H1 (cell line): ENCODE results near the gene SERGEF. TPM values are rescaled to one million over a fixed set of nuclear protein-coding genes. Genes with fewer than 3 reads are reported as not detected.

Experiments used
- CTCF ChIA-PET: fragments of 300-600 bp; sonication (Branson Sonifier 250); formaldehyde crosslinking; loops from one replicate; lab custom pipeline; 2021; ENCODE audit not compliant: partially characterized antibody; lab: Charles Lee
- POLR2A ChIA-PET: fragments of 300-600 bp; sonication (Branson Sonifier 250); formaldehyde crosslinking; loops from one replicate; lab custom pipeline; 2021; ENCODE audit warnings: inconsistent platforms; ENCODE audit not compliant: partially characterized antibody; lab: Charles Lee
- DNase-seq, 2 experiments: peaks; one replicate each; pipeline versions ENCODE4 v3.0.0 to v3.0.0-alpha.2; 2010 to 2022; ENCODE audit warnings: low spot score in 2 of 2, low read depth in 1 of 2, mixed read lengths in 1 of 2
- FAIRE-seq: peaks from 2 replicates; lab custom pipeline; 2011; peaks lifted over from hg19 to GRCh38; lab: Jason Lieb, UNC
- H2AFZ ChIP-seq: 2 replicates; pipeline ENCODE4 v1.8.1; 2012; ENCODE audit warnings: low read length, inconsistent platforms
- H2AK5ac ChIP-seq: 2 replicates; pipeline ENCODE4 v1.6.1; 2013; ENCODE audit warnings: low read depth, low read length
- H2BK120ac ChIP-seq: replicated peaks from 2 replicates; pipeline ENCODE3; 2013; ENCODE audit warnings: low read depth, low read length, inconsistent platforms
- H2BK12ac ChIP-seq: 2 replicates; pipeline ENCODE4 v1.6.1; 2013; ENCODE audit warnings: low read depth, low read length
- H2BK15ac ChIP-seq: 2 replicates; pipeline ENCODE4 v1.6.1; 2013; ENCODE audit warnings: low read length
- H2BK20ac ChIP-seq: 2 replicates; pipeline ENCODE4 v1.6.1; 2013; ENCODE audit warnings: low read length
- H2BK5ac ChIP-seq: 2 replicates; pipeline ENCODE4 v1.6.1; 2013; ENCODE audit warnings: low read depth, low read length
- H3K14ac ChIP-seq: 2 replicates; pipeline ENCODE4 v1.6.1; 2013; ENCODE audit warnings: inconsistent platforms; ENCODE audit not compliant: insufficient read length
- H3K18ac ChIP-seq: 2 replicates; pipeline ENCODE4 v1.6.1; 2013; ENCODE audit warnings: low read length; ENCODE audit errors: extremely low read depth
- H3K23ac ChIP-seq: 2 replicates; pipeline ENCODE4 v1.6.1; 2013; ENCODE audit warnings: inconsistent platforms; ENCODE audit not compliant: insufficient read length
- H3K23me2 ChIP-seq: 2 replicates; pipeline ENCODE4 v1.6.1; 2013; ENCODE audit warnings: low read depth, low read length
- H3K27ac ChIP-seq: 2 replicates; pipeline ENCODE4 v1.6.1; 2011; ENCODE audit warnings: low read depth, low read length, inconsistent platforms
- H3K27me3 ChIP-seq, 4 experiments: replicated peaks in 1 of 4; 1 replicate in 1 of 4; 2 replicates in 3 of 4; pipeline versions ENCODE4 v1.6.1 to v1.8.1; 2011 to 2013; ENCODE audit warnings: low read length in 3 of 4, mild to moderate bottlenecking in 3 of 4, inconsistent platforms in 2 of 4, mixed read lengths in 2 of 4, moderate library complexity in 1 of 4; ENCODE audit not compliant: control insufficient read depth in 3 of 4, insufficient read depth in 3 of 4; ENCODE audit errors: extremely low read depth in 1 of 4
- H3K36me3 ChIP-seq, 4 experiments: 2 replicates each; pipeline versions ENCODE4 v1.6.1 to v1.8.1; 2011 to 2013; ENCODE audit warnings: mild to moderate bottlenecking in 4 of 4, low read length in 3 of 4, moderate library complexity in 2 of 4, control low read depth in 1 of 4, inconsistent platforms in 1 of 4; ENCODE audit not compliant: insufficient read depth in 4 of 4, control insufficient read depth in 2 of 4
- H3K4ac ChIP-seq: replicated peaks from 2 replicates; pipeline ENCODE3; 2013; ENCODE audit warnings: low read length, low read depth, mixed read lengths, inconsistent platforms; ENCODE audit not compliant: insufficient read length
- H3K4me1 ChIP-seq, 4 experiments: replicated peaks in 1 of 4; 1 replicate in 1 of 4; 2 replicates in 3 of 4; pipeline versions ENCODE4 v1.6.1 to v1.8.1; 2011 to 2013; ENCODE audit warnings: low read length in 3 of 4, inconsistent platforms in 2 of 4, mixed read lengths in 1 of 4; ENCODE audit not compliant: insufficient read depth in 4 of 4, control insufficient read depth in 3 of 4
- H3K4me2 ChIP-seq, 2 experiments: 2 replicates each; pipeline versions ENCODE4 v1.6.1 to v1.8.1; 2011 to 2013; ENCODE audit warnings: low read depth in 2 of 2, low read length in 2 of 2, control low read depth in 1 of 2, inconsistent platforms in 1 of 2, mild to moderate bottlenecking in 1 of 2; ENCODE audit not compliant: insufficient read depth in 1 of 2
- H3K4me3 ChIP-seq, 4 experiments: fragments of 200-600, 300-600 bp in 1 of 4; sonication (generic), shearing (Covaris generic), sonication (Bioruptor Twin) in 1 of 4; 2 replicates each; pipeline versions ENCODE4 v1.5.1 to v1.8.1; 2011 to 2016; ENCODE audit warnings: low read length in 4 of 4, low read depth in 3 of 4, control low read depth in 2 of 4, inconsistent platforms in 2 of 4, mild to moderate bottlenecking in 2 of 4, mixed read lengths in 1 of 4, moderate library complexity in 1 of 4; ENCODE audit not compliant: insufficient read depth in 2 of 4; ENCODE audit errors: extremely low read depth in 1 of 4
- H3K56ac ChIP-seq: replicated peaks from 2 replicates; pipeline ENCODE3; 2013; ENCODE audit warnings: low read depth, mild to moderate bottlenecking, mixed read lengths, low read length, inconsistent platforms; ENCODE audit not compliant: insufficient read length
- H3K79me1 ChIP-seq: 2 replicates; pipeline ENCODE4 v1.6.1; 2013; ENCODE audit warnings: low read depth, low read length, control low read depth
- H3K79me2 ChIP-seq, 2 experiments: 2 replicates each; pipeline versions ENCODE4 v1.6.1 to v1.8.1; 2012 to 2013; ENCODE audit warnings: low read length in 2 of 2, mild to moderate bottlenecking in 2 of 2, inconsistent platforms in 1 of 2; ENCODE audit not compliant: insufficient read depth in 2 of 2, control insufficient read depth in 1 of 2
- H3K9ac ChIP-seq, 4 experiments: replicated peaks in 1 of 4; 1 replicate in 1 of 4; 2 replicates in 3 of 4; pipeline versions ENCODE4 v1.6.1 to v1.8.1; 2011 to 2013; ENCODE audit warnings: low read depth in 3 of 4, low read length in 3 of 4, control low read depth in 2 of 4, mild to moderate bottlenecking in 2 of 4, moderate library complexity in 2 of 4, inconsistent platforms in 1 of 4; ENCODE audit errors: extremely low read depth in 1 of 4
- H3K9me3 ChIP-seq, 2 experiments: 2 replicates each; pipeline versions ENCODE4 v1.6.1 to v1.8.1; 2012 to 2013; ENCODE audit warnings: mild to moderate bottlenecking in 2 of 2, moderate library complexity in 2 of 2, control low read depth in 1 of 2, inconsistent platforms in 1 of 2, low read depth in 1 of 2, low read length in 1 of 2, mixed read lengths in 1 of 2; ENCODE audit not compliant: insufficient read depth in 2 of 2
- H4K20me1 ChIP-seq, 2 experiments: replicated peaks in 1 of 2; 2 replicates each; pipeline versions ENCODE3 to v1.8.1; 2011 to 2013; ENCODE audit warnings: inconsistent platforms in 2 of 2, low read length in 2 of 2, mild to moderate bottlenecking in 1 of 2; ENCODE audit not compliant: insufficient read depth in 2 of 2, control insufficient read depth in 1 of 2
- H4K5ac ChIP-seq: 2 replicates; pipeline ENCODE4 v1.6.1; 2013; ENCODE audit warnings: low read length, low read depth, mixed read lengths, inconsistent platforms; ENCODE audit not compliant: insufficient read length
- H4K8ac ChIP-seq: 2 replicates; pipeline ENCODE4 v1.8.0; 2013; ENCODE audit warnings: mild to moderate bottlenecking, moderate library complexity, low read length, inconsistent platforms; ENCODE audit not compliant: insufficient read depth; ENCODE audit errors: extremely low read depth
- H4K91ac ChIP-seq: replicated peaks from 2 replicates; pipeline ENCODE3; 2013; ENCODE audit warnings: low read length, mixed read lengths, inconsistent platforms; ENCODE audit not compliant: insufficient read length
- BACH1 ChIP-seq: IDR thresholded peaks from 2 replicates; pipeline ENCODE4 v1.6.1; 2012; ENCODE audit warnings: low read length, improper control_type of control experiment
- CEBPB ChIP-seq: IDR thresholded peaks from 2 replicates; pipeline ENCODE4 v1.6.1; 2012; ENCODE audit warnings: low read depth, low read length
- CHD2 ChIP-seq: IDR thresholded peaks from 2 replicates; pipeline ENCODE4 v1.6.1; 2012; ENCODE audit warnings: low read length, improper control_type of control experiment
- CREB1 ChIP-seq: IDR thresholded peaks from 2 replicates; pipeline ENCODE4 v1.6.1; 2012; ENCODE audit warnings: inconsistent platforms
- GABPA ChIP-seq: IDR thresholded peaks from 2 replicates; pipeline ENCODE4 v1.6.1; 2011; ENCODE audit warnings: mild to moderate bottlenecking, low read length, moderate library complexity, borderline replicate concordance; ENCODE audit not compliant: insufficient read depth
- HDAC6 ChIP-seq: IDR thresholded peaks from one replicate; pipeline ENCODE4 v1.7.1; 2012; ENCODE audit warnings: low read depth, mild to moderate bottlenecking, inconsistent platforms, low read length, moderate library complexity
- POLR2AphosphoS5 ChIP-seq: IDR thresholded peaks from 2 replicates; pipeline ENCODE4 v1.6.1; 2011; ENCODE audit warnings: low read depth, low read length
- RNF2 ChIP-seq: fragments of 200-900, 300-1000 bp; sonication (generic); IDR thresholded peaks from 2 replicates; pipeline ENCODE4 v1.7.1; 2016; ENCODE audit warnings: borderline replicate concordance, low read depth, mild to moderate bottlenecking, antibody characterized with exemption, low read length; ENCODE audit not compliant: poor library complexity, severe bottlenecking; ENCODE audit errors: missing control alignments
- SAP30 ChIP-seq: fragments of 300-600 bp; sonication (generic); IDR thresholded peaks from 2 replicates; pipeline ENCODE4 v1.7.1; 2012; ENCODE audit warnings: low read length, moderate library complexity, mild to moderate bottlenecking, inconsistent platforms; ENCODE audit not compliant: insufficient read depth, insufficient replicate concordance
- YY1 ChIP-seq: IDR thresholded peaks from 2 replicates; pipeline ENCODE4 v1.6.1; 2011; ENCODE audit warnings: low read depth, mild to moderate bottlenecking, low read length
- ZNF274 ChIP-seq: IDR thresholded peaks from 2 replicates; pipeline ENCODE4 v1.7.0; 2012; ENCODE audit warnings: low read length, borderline replicate concordance; ENCODE audit errors: extremely low read depth
- WGBS, 2 experiments: shearing (Covaris generic) in 1 of 2; methylation state at CpG; one replicate each; pipeline versions ENCODE4 v1.1.6 to v1.1.7; 2013 to 2015; ENCODE audit warnings: low lambda C conversion rate in 2 of 2, mixed read lengths in 2 of 2, inconsistent platforms in 1 of 2, low coverage in 1 of 2, missing lambda C conversion rate in 1 of 2; ENCODE audit not compliant: insufficient replicate concordance in 2 of 2, insufficient coverage in 1 of 2, insufficient read length in 1 of 2; ENCODE audit errors: extremely low coverage in 1 of 2, missing lambda C conversion rate in 1 of 2; 5-methylcytosine and 5-hydroxymethylcytosine counted together
- polyA plus RNA-seq, 7 experiments: library from polyadenylated mRNA; depleted of rRNA in 3 of 7; stranded (reverse) in 5 of 7; unstranded in 2 of 7; fragments of >200 nt in 5 of 7; fragments of 200-250 nt in 2 of 7; gene quantifications; 1 replicate in 5 of 7; 2 replicates in 1 of 7; 4 replicates in 1 of 7; pipeline versions ENCODE4 v1.2.1 to v1.2.3, GENCODE V29; 2011 to 2013; ENCODE audit warnings: missing spikeins in 2 of 7, mixed read lengths in 2 of 7
- total RNA-seq: library from RNA; stranded (reverse); fragmentation: NEBNext Ultra II Directional; extraction: Animal tissue kit (Norgen Biotek cat#: 25700); gene quantifications from 2 replicates; pipeline ENCODE4 v1.2.1, GENCODE V29; 2021

The SERGEF gene
- total and polyA plus RNA-seq, 2 of the 8 experiments (the other 6 are each of a cell fraction or from before 2014, with no cell fraction given) = 16.6 to 28.8 TPM

GRCh38 chr11:17798716-17799115, 214.1 kb downstream of the SERGEF start:
- FAIRE-seq = no peak
- POLR2A ChIA-PET = no interaction called here

More at GRCh38 chr11:17798716-17799115, 214.1 kb downstream of the SERGEF start:
- H4K5ac ChIP-seq = no peak overlapping the region
- WGBS, 2 experiments = 89% methylated on average over 3 of the region's 3 CpGs; no CpG with 5 or more reads in 1 of the 2 experiments
- no peak overlapping the region for H2BK12ac ChIP-seq
- no peaks in the 10 kb centered on the region for H4K20me1 ChIP-seq
- no peak overlapping the region for H4K91ac ChIP-seq
- H3K27ac ChIP-seq = no peak overlapping the region
- H2BK15ac ChIP-seq = no peak overlapping the region
- H4K8ac ChIP-seq = no peak overlapping the region
- CTCF ChIA-PET = interaction anchor here (0.8 to 2.7 kb wide), 5 partner anchors 12 to 67 kb away, joined by 3 to 8 read pairs (median 3); no protein-coding TSS in a partner anchor
- peaks cover 0 to 5% of the 10 kb centered on the region in 2 experiments; a peak in 2 of 4 replicates for H3K9me3 ChIP-seq
- no peaks in the 10 kb centered on the region for H3K23me2 ChIP-seq
- no peaks in the 10 kb centered on the region for H3K79me2 ChIP-seq
- H3K23ac ChIP-seq = no peak overlapping the region
- no peak overlapping the region for H3K56ac ChIP-seq
- peaks cover 0 to 6% (median 4%) of the 10 kb centered on the region in 4 experiments; a peak in 5 of 7 replicates for H3K4me1 ChIP-seq
- H2BK20ac ChIP-seq = no peak overlapping the region; the same call in 1 of the 2 replicates
- H2AFZ ChIP-seq = no peak overlapping the region
- no peak overlapping the region for H3K4me3 ChIP-seq
- H3K36me3 ChIP-seq = no peaks in the 10 kb centered on the region
- no peak overlapping the region for H3K18ac ChIP-seq
- H3K79me1 ChIP-seq = no peaks in the 10 kb centered on the region
- TF ChIP-seq SAP30 (no peak), CEBPB (no peak), CHD2 (no peak), CREB1 (no peak), YY1 (no peak), ZNF274 (no peak), HDAC6 (no peak), GABPA (no peak), POLR2AphosphoS5 (no peak), RNF2 (no peak), BACH1 (no peak)
- H2AK5ac ChIP-seq = no peak overlapping the region
- no peak overlapping the region for H3K14ac ChIP-seq
- DNase-seq = no peak
- no peak overlapping the region for H2BK5ac ChIP-seq
- H3K4me2 ChIP-seq = no peak overlapping the region
- no peak overlapping the region for H3K9ac ChIP-seq
- H3K27me3 ChIP-seq = no peaks in the 10 kb centered on the region; a peak in 1 of 7 replicates
- H3K4ac ChIP-seq = no peak overlapping the region
- H2BK120ac ChIP-seq = no peak overlapping the region
